Activated CD4-positive, alpha-beta T cell treated with anti-CD3 and anti-CD28 coated beads, Interleukin-2, Interleukin-6, amounts not matched to agents 100 ng/mL and 50 ng/mL, durations not matched to agents 16 hours and 8 hours (primary cell): Measurements from ENCODE around the gene KCNAB1.

Experiments
- DNase-seq: peaks from one replicate; pipeline ENCODE4 v3.0.0-alpha.2; 2020

KCNAB1 gene

GRCh38 chr3:156586905-156587759, 466.8 kb downstream of the KCNAB1 start:
- no peak for DNase-seq

GRCh38 chr3:156587760-156588069, 467.3 kb downstream of the KCNAB1 start:
- DNase-seq, result no peak
